ENCODE data around the gene ADGRA1.

The ADGRA1 gene

GRCh38 chr10:133151543-133151972 is 63.8 kb downstream of the ADGRA1 start:
- TF ChIP-seq, protein P1, sequence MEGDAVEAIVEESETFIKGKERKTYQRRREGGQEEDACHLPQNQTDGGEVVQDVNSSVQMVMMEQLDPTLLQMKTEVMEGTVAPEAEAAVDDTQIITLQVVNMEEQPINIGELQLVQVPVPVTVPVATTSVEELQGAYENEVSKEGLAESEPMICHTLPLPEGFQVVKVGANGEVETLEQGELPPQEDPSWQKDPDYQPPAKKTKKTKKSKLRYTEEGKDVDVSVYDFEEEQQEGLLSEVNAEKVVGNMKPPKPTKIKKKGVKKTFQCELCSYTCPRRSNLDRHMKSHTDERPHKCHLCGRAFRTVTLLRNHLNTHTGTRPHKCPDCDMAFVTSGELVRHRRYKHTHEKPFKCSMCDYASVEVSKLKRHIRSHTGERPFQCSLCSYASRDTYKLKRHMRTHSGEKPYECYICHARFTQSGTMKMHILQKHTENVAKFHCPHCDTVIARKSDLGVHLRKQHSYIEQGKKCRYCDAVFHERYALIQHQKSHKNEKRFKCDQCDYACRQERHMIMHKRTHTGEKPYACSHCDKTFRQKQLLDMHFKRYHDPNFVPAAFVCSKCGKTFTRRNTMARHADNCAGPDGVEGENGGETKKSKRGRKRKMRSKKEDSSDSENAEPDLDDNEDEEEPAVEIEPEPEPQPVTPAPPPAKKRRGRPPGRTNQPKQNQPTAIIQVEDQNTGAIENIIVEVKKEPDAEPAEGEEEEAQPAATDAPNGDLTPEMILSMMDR (IDR thresholded peaks at IDR 0.05; ENCODE audit: insufficient read depth, low read depth, low read length, missing control alignments): no peak
- no peak for DNase-seq (ENCODE audit: low read depth)
- no peak overlapping the region for H3K4me3 ChIP-seq (ENCODE audit: low read depth, low read length)

- no peak overlapping the region for H3K4me3 ChIP-seq (ENCODE audit: low read depth, low read length)
- no peak for DNase-seq (ENCODE audit: low read depth)
- TF ChIP-seq, protein P1 (IDR thresholded peaks at IDR 0.05; ENCODE audit: insufficient read depth, low read depth, low read length, missing control alignments): no peak
Observed at GRCh38 chr10:133154411-133154810, 66.7 kb downstream of the ADGRA1 start.

- TF ChIP-seq, protein P1 (IDR thresholded peaks at IDR 0.05; ENCODE audit: insufficient read depth, low read depth, low read length, missing control alignments): no peak
- no peak for DNase-seq (ENCODE audit: low read depth)
- H3K4me3 ChIP-seq (ENCODE audit: low read depth, low read length): no peak overlapping the region
Observed at GRCh38 chr10:133154996-133155778, 67.5 kb downstream of the ADGRA1 start.

DNA sequence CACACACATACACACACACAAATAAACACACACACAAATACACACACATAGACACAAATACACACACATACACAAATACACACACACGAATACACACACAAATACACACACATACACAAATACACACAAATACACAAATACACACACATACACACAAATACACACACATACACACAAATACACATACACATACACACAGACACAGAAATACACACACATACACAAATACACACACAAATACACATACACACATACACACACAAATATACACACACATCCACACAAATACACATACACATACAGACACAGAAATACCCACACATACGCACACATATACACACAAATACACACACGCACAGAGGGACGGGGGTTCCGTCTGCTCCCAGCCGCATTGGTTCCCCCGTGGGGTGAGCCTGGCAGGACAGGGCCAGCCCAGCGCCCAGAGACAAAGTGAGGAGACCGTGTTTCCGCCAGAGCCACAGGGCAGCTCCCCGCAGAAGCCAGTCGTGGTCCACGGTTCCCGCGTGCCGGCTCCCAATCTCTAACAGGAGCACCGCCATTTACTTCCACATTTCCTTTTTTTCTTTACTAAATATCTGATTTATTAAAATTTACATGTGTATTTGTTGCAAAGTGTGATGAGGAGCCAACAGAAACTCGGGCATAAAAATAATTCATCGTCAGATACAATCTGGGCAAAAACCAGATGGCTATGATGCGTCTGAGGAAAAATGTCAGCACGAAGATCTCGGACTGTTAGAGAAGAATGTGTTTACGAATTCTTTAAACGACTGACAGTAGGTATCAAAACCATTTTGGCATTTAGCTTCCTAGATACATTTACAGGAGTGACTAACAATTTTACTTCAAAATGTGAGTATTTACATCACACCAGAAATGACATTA is 69.2 kb downstream of the ADGRA1 start:
- TF ChIP-seq, protein P1 (IDR thresholded peaks at IDR 0.05; ENCODE audit: insufficient read depth, low read depth, low read length, missing control alignments): no peak
- DNase-seq (ENCODE audit: low read depth): no peak
- no peak overlapping the region for H3K4me3 ChIP-seq (ENCODE audit: low read depth, low read length)

GRCh38 chr10:133157662-133158436 is 70.1 kb downstream of the ADGRA1 start:
- DNase-seq (ENCODE audit: low read depth): no peak
- H3K4me3 ChIP-seq (ENCODE audit: low read depth, low read length): no peak overlapping the region
- TF ChIP-seq, protein P1 (IDR thresholded peaks at IDR 0.05; ENCODE audit: insufficient read depth, low read depth, low read length, missing control alignments): no peak

DNA sequence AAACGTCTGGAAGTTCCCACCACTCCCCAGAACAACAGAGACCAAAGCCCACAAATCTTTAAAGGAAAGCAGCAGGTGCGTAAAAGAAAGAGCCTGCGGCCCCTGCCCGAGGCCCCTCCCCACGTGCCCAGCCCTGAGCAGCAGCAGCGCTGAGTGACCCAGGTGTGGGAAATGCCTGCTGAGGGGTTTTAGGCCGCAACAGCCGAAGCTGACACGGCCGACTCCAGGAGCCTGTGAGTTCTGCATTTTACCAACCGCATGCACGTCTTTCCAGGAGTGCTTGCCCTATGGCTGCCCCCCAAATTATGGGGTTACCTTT is 70.7 kb downstream of the ADGRA1 start:
- TF ChIP-seq, protein P1 (IDR thresholded peaks at IDR 0.05; ENCODE audit: insufficient read depth, low read depth, low read length, missing control alignments): no peak
- H3K4me3 ChIP-seq (ENCODE audit: low read depth, low read length): no peak overlapping the region
- DNase-seq (ENCODE audit: low read depth): no peak
